HG02678 (cell line): Measurements from ENCODE around the gene TRIM37.
"Not testable (repeated sequence)": the region's sequence is repeated elsewhere in the genome, so short reads cannot be mapped to it uniquely, and the experiment has no call there.

Experiments used
- ATAC-seq: cut with Tn5 transposase; IDR thresholded peaks from one replicate; pipeline ENCODE4 v1.9.1; 2021; ENCODE audit warnings: mild to moderate bottlenecking, moderate library complexity; ENCODE audit not compliant: unreplicated experiment

TRIM37 gene

GRCh38 chr17:58996968-58997367 is 109.7 kb downstream of the TRIM37 start:
- no peak for ATAC-seq

GRCh38 chr17:58995247-58995940 is 111.3 kb downstream of the TRIM37 start:
- no peak for ATAC-seq

GRCh38 chr17:58993311-58993710 is 113.4 kb downstream of the TRIM37 start:
- ATAC-seq: no peak

GRCh38 chr17:58991718-58992331 is 114.9 kb downstream of the TRIM37 start:
- ATAC-seq: peak; percentile 74

GRCh38 chr17:58989629-58990028 is 117.1 kb downstream of the TRIM37 start:
- ATAC-seq: no peak

GRCh38 chr17:58985971-58986370 is 120.7 kb downstream of the TRIM37 start:
- ATAC-seq: no peak

GRCh38 chr17:58985367-58985766 is 121.3 kb downstream of the TRIM37 start:
- no peak for ATAC-seq

GRCh38 chr17:58982626-58983025 is 124.1 kb downstream of the TRIM37 start:
- ATAC-seq: no peak

GRCh38 chr17:58980706-58981481 is 125.8 kb downstream of the TRIM37 start:
- ATAC-seq: no peak

GRCh38 chr17:58976541-58976940 is 130.1 kb downstream of the TRIM37 start:
- ATAC-seq: no peak

GRCh38 chr17:58974354-58974753 is 132.3 kb downstream of the TRIM37 start:
- ATAC-seq: no peak

GRCh38 chr17:58970609-58971450 is 135.8 kb downstream of the TRIM37 start:
- no peak for ATAC-seq

GRCh38 chr17:58969612-58970011 is 137.1 kb downstream of the TRIM37 start:
- no peak for ATAC-seq

- no peak for ATAC-seq
These were observed 137.5 kb downstream of the TRIM37 start for GRCh38 chr17:58969156-58969555.

GRCh38 chr17:58968426-58969061 is 138.1 kb downstream of the TRIM37 start:
- no peak for ATAC-seq

GRCh38 chr17:58966208-58966607 is 140.5 kb downstream of the TRIM37 start:
- ATAC-seq: no peak

- ATAC-seq: no peak
These were observed 141.5 kb downstream of the TRIM37 start for GRCh38 chr17:58965221-58965620.

GRCh38 chr17:58960068-58960467 is 146.6 kb downstream of the TRIM37 start:
- no peak for ATAC-seq

- not testable (repeated sequence) for ATAC-seq
These were observed 149.0 kb downstream of the TRIM37 start for GRCh38 chr17:58957725-58958073.

GRCh38 chr17:58956997-58957724 is 149.5 kb downstream of the TRIM37 start:
- ATAC-seq: no peak
